Left ventricle myocardium inferior (tissue), 1 donor: Measurements from ENCODE around the gene ACTR3C. TPM values are rescaled to one million over a fixed set of nuclear protein-coding genes. Genes with fewer than 3 reads are reported as not detected.

Experiments
- DNase-seq: peaks from one replicate; pipeline ENCODE4 v3.0.0-alpha.2; 2020
- H3K27ac ChIP-seq: fragments of 200-600 bp; replicated peaks from 2 replicates; pipeline ENCODE4 v1.8.0; 2021
- H3K27me3 ChIP-seq: fragments of 200-600 bp; 2 replicates; pipeline ENCODE4 v1.8.0; 2021; ENCODE audit warnings: low read depth
- H3K36me3 ChIP-seq: fragments of 200-600 bp; 2 replicates; pipeline ENCODE4 v1.8.0; 2021
- H3K4me1 ChIP-seq: fragments of 200-600 bp; 2 replicates; pipeline ENCODE4 v1.8.0; 2021
- H3K4me3 ChIP-seq: fragments of 200-600 bp; 2 replicates; pipeline ENCODE4 v1.8.0; 2021; ENCODE audit warnings: mild to moderate bottlenecking, moderate library complexity
- H3K9me3 ChIP-seq: fragments of 200-600 bp; replicated peaks from 2 replicates; pipeline ENCODE4 v1.8.0; 2021
- CTCF ChIP-seq: fragments of 200-600 bp; IDR thresholded peaks from 2 replicates; pipeline ENCODE4 v1.8.0; 2021; ENCODE audit warnings: antibody characterized with exemption, mild to moderate bottlenecking, borderline replicate concordance
- intact Hi-C: fragments of 100-400 bp; cut with micrococcal nuclease; formaldehyde crosslinking; loops from one replicate; pipeline ENCODE4 v1.11.0; 2022
- total RNA-seq: library from RNA; stranded (reverse); fragmentation: NEBNext Ultra II Directional; extraction: Animal tissue kit (Norgen Biotek cat#: 25700); gene quantifications from one replicate; pipeline ENCODE4 v1.2.1, GENCODE V29; 2021
- donor health status: DM: no; HTN: yes; CAD: no; lungs with severe emphysema.

Gene ACTR3C
- total RNA-seq, 1 donor from 2014 or later, result 5.1 TPM

GRCh38 chr7:150357771-150358427 lies 34.6 kb upstream of the ACTR3C start:
- Histone ChIP-seq H3K27ac (no peak overlapping the region), H3K4me1 (peaks cover 13% of the 10 kb centered on the region), H3K4me3 (no peak overlapping the region), H3K27me3 (no peaks in the 10 kb centered on the region), H3K36me3 (no peaks in the 10 kb centered on the region), H3K9me3 (no peaks in the 10 kb centered on the region)
- DNase-seq, result no peak
- TF ChIP-seq CTCF, result no peak
- intact Hi-C loops, result loop anchor here (5.0 kb wide), 1 partner anchor 64 kb away; no protein-coding TSS in a partner anchor

GRCh38 chr7:150357270-150357669 lies 33.9 kb upstream of the ACTR3C start:
- H3K27me3 ChIP-seq, result no peaks in the 10 kb centered on the region
- H3K36me3 ChIP-seq, result no peaks in the 10 kb centered on the region
- no peak for TF ChIP-seq CTCF
- intact Hi-C loops, result loop anchor here (5.0 kb wide), 1 partner anchor 65 kb away; no protein-coding TSS in a partner anchor
- H3K4me1 ChIP-seq, result peaks cover 10% of the 10 kb centered on the region
- H3K9me3 ChIP-seq, result no peaks in the 10 kb centered on the region
- H3K27ac ChIP-seq, result no peak overlapping the region
- no peak overlapping the region for H3K4me3 ChIP-seq
- no peak for DNase-seq

GRCh38 chr7:150356265-150356897 lies 33.0 kb upstream of the ACTR3C start:
- Histone ChIP-seq H3K9me3 (no peaks in the 10 kb centered on the region), H3K4me1 (peaks cover 1% of the 10 kb centered on the region), H3K27me3 (no peaks in the 10 kb centered on the region), H3K27ac (no peak overlapping the region), H3K4me3 (no peak overlapping the region), H3K36me3 (no peaks in the 10 kb centered on the region)
- TF ChIP-seq CTCF, result peak; percentile 76
- intact Hi-C loops, result loop anchor here (5.0 kb wide), 1 partner anchor 66 kb away; no protein-coding TSS in a partner anchor
- no peak for DNase-seq

GRCh38 chr7:150355666-150356059 lies 32.3 kb upstream of the ACTR3C start:
- H3K4me3 ChIP-seq, result no peak overlapping the region
- no peaks in the 10 kb centered on the region for H3K9me3 ChIP-seq
- H3K36me3 ChIP-seq, result no peaks in the 10 kb centered on the region
- intact Hi-C loops, result loop anchor here (5.0 kb wide), 1 partner anchor 67 kb away; no protein-coding TSS in a partner anchor
- no peak overlapping the region for H3K27ac ChIP-seq
- no peaks in the 10 kb centered on the region for H3K27me3 ChIP-seq
- TF ChIP-seq CTCF, result no peak
- H3K4me1 ChIP-seq, result no peaks in the 10 kb centered on the region
- DNase-seq, result no peak

- no peaks in the 10 kb centered on the region for H3K9me3 ChIP-seq
- intact Hi-C loops, result no loop called here
Measured at GRCh38 chr7:150351587-150352194, 28.3 kb upstream of the ACTR3C start.

More at GRCh38 chr7:150351587-150352194, 28.3 kb upstream of the ACTR3C start:
- Histone ChIP-seq H3K27ac (no peak overlapping the region), H3K4me1 (no peaks in the 10 kb centered on the region), H3K36me3 (no peaks in the 10 kb centered on the region), H3K27me3 (peaks cover 8% of the 10 kb centered on the region), H3K4me3 (no peak overlapping the region)
- no peak for DNase-seq
- no peak for TF ChIP-seq CTCF
